ENCODE results near the gene RHBDF2.
A peak's percentile ranks its signal among the peaks of the same experiment; 100 is the strongest.

Gene RHBDF2

DNA sequence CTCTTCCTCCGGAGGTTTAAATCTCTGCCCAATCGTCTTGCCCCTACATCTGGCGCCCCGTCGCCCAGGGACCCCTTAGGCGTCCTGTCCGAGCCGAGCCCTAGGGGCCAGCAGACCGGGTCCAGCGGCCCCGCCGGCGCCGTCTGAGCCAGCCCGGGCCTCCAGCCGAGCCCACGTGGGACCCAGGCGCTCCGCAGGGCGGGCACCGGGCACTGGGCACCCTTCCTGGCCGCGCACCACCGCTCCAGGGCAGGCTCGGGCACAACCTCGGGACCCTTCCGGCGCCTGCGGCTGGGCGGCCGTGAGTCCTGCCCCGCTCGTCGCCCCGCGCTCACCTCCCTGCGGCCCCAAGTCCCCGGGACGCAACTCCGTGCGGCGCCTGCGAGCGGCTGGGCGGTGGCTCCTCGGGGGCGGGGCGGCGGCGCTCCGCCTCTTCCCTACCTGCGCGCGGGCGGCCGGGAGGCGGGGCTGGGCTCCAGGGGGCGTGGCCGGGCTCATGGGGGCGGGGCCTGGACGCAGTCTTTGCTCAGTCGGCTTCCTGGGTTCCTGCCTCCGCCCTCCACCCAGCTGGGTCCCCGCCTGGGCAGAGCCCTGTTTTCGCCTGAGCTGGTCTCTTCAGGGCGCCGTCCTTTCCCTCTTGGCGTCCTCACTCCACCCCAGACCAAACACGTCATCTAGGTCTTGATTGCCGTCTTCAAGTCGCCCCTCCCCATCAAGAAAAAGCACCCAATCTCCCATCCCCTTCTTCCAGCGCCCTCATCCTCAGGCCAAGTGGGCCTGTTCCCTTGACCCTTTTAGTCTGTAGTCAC is at the start of gene RHBDF2:
Gene RHBDF2 (minus strand): TSS at position 406 of the 809 bp plus-strand sequence. CDS start 19,899 bp downstream, outside the sequence.
- peak; percentile 96 for DNase-seq

DNA sequence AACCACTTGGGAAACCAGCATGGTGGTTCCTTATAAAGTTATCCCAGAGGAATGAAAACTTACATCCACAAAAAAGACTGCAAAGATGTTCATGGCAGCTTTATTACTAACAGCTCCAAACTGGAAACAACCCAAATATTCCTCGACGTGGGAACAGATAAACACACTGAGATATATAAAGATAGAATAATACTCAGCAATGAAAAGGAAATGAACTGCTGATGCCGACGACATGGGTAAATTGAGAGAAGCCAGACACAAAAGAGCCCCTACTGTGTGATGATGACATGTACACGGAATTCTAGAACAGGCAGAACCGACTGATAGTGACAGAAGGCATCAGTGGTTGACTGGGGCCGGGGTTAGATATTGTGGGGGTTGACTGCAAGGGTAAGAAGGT is 48.3 kb upstream of the RHBDF2 start:
- no peak for DNase-seq

DNA sequence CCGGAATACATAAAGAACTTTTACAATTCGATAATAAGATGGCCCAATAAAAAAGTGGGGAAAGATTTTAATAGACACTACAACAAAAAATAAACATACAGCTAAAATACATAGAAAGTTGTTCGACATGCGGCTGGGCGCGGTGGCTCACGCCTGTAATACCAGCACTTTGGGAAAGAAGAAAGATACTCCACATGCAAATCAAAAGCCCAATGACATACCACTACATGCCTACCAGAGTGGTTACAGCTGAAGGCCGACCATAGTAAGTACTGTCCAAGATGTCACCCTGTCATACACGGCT is 47.9 kb upstream of the RHBDF2 start:
- no peak for DNase-seq

DNA sequence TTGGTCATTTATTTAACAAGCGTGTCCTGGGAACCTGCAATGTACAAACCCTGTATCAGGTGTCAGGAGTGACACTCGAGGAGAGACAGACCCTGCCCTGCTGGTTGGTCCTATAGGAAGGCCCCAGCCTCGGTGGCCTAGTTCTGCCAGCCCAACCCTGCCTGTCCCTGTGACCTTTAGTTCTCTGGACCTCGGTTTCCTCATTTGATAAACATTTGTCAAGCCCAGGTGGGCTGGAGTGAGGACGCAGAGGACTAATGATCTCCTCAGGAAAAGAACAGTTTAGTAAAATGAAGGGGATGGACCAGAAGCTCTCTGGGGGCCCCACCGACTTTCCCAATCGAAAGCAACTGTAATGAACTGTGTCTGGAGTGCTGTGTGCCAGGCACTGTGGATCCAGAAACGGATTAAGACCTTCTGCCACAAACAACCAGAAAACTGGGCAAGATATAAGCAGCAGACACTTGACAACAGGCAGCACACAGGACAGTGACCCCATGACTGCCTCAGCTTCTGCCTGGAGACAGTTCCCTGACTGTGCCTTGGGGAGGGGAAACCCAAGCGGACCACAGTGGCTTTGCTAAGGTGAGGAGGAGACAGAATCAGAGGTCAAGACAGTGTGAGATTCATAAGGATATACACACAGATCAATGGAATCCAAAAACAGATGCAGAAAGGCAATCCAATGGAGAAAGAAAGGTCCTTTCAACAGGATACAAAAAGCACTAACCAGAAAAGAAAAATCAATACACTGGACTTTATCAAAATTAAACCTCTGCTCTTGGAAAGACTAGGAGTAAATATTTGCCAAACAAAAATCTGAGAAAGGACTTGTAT is 47.4 kb upstream of the RHBDF2 start:
- no peak for DNase-seq

DNA sequence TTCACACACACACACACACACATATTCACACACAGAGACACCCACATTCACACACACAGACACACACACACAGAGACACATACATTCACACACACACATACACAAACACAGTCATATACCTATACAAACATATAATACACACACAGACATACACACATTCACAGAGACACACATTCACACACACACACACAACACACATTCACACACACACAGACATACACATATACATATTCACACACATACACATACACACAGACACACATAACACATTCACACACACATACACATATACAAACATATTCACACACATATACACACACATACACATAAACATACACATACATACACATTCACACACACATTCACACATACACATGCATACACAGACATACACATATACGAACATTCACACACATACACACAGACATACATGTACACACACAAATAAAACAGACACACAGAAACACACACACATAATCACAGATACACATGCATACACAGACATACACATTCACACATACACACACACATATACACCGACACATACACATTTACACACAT is 46.5 kb upstream of the RHBDF2 start:
- no peak for DNase-seq

GRCh38 chr17:76547183-76547641 is 46.0 kb upstream of the RHBDF2 start:
- DNase-seq = peak; percentile 79

- no peak for DNase-seq
Observed at GRCh38 chr17:76546556-76547182, 45.4 kb upstream of the RHBDF2 start.

- DNase-seq = no peak
Observed at GRCh38 chr17:76545918-76546555, 44.8 kb upstream of the RHBDF2 start.

DNA sequence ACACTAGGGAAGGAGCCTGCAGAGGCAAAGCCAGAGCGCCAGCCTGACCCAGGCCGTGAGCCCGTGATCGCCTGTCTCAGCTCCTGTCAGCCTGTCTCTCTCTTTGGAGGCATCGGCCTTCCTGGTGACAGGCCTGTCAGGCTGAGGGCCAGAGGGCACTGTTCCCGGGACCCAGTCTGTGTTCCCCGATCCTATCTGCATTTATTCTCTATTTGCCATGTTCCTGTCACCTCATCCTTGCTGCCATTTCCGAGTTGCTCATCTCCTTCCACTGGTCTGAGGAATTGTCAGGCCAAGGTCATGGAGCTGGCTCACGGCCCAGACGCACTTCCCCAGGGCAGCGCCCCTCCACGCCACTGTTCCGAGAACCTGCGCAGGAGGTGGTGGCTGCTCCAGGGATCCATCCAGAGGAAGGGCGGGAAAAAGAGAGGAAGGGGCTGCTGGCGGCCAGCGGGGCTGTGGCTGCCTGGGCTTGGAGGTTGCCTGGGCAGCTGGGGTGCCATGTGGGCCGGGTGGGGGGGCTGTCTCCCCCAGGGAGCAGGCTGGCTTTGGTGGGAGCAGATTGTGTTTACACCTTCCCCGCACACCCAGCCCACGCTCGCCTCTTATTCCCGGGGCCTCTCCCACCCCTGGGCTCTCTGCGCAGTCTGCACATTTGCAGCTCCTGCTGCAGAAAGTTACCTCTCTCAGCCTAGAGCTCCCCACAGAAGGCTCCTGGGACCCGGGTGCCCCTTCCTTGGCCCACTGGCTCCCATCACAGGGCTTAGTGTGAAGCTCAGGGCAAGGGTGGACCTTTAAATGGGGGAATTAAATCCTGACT is 43.5 kb upstream of the RHBDF2 start:
- DNase-seq = no peak

- DNase-seq = no peak
Observed at GRCh38 chr17:76543826-76544545, 42.8 kb upstream of the RHBDF2 start.

- DNase-seq = no peak
Observed at GRCh38 chr17:76543482-76543825, 42.2 kb upstream of the RHBDF2 start.

- DNase-seq = no peak
Observed at GRCh38 chr17:76542984-76543383, 41.8 kb upstream of the RHBDF2 start.

DNA sequence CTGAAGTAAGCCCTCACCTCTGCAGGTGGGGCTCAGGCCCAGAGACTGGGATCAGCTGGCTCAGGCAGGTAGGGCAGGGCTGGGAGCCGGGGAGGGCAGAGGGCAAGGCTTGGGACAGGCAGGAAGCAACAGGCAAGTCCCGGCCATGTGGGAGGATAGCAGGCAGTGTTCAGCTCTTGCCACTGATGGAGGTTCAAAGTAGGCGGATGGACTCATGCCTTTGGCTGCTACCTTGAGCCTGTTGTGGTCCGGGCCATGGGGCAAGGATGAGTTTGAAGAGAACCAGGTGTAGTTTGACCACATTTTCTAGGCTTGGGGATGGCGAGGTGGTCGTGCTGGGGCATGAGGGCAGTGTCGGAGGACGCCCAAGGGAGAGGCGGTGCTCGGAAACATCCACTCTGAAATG is 41.3 kb upstream of the RHBDF2 start:
- DNase-seq = no peak

DNA sequence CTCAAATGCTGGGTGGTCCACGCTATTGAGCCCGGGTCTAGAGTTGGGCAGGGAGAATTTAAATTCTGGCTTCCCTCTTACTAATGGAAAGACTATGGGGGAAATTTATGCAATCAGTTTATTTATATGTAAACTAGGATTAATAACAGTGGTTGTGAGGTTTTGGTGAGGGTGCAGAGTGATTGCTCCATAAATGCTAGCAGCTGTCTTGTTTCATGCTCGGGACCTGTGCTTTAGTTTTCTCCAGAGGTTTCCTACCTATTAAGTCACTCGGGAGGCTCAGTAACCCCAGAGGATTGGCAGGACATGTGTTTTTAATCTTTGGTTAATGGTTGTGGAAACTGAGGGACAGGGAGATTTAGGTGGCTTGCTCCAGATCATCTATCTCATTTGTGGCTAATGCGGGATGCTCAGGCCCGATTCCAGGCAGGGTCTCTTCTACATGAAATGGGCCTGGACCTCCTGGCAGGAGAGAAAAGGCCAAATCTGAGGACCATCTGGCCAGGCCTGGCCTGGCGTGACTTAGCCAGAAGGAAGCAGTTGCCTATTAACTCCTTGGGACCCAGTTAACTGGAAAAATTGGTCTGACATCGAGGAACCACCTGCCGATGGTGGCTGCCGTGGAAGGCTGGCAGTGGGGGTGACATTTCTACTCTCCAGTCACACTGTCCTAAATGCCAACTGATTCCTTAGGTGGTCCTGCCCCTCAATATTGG is 40.7 kb upstream of the RHBDF2 start:
- no peak for DNase-seq

DNA sequence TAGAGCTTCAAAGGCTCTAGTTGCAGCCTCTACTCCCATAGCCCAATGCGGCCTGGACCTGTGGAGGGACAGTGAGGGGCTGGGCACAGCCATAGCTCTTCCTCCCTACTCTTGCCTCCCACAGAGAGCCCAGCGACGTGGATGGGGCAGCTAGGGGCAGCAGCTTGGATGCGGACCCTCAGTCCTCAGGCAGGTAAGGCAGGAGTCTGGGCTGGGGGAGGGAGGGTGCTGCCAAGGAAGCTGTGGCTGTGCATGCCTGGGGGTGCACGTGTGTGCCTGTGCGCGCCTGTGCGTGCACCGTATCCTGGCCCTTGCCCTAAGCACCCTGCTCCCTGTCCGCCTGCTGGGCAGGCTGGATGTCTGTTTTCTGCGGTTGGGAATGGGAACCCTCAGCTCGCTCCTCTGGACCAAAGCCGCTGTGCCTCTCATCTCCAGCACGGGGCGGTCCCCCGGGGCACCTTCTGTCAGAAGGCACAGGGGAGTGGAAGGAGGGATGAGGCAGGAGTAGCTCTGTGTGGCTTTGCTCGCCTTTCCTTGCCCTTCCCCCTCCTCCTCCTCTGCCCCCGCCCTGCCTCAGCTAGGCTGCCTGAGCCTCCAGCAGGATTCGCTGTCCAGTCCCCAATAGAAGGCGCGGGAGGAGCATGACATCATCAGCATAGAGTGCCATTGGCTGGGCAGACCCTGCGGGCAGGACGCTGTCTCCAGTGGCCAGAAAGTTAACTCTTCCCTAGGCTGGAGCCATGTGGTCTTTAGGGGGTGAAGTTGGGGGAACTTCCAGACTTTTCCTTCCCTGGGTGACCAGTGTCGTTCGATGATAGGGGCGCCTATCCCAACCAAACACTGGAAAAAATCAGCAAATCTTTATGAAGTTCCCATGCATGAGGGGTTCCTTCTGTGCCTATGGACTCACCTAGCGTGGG is 39.4 kb upstream of the RHBDF2 start:
- DNase-seq = peak; percentile 39

GRCh38 chr17:76539631-76540271 is 38.5 kb upstream of the RHBDF2 start, which contains the start of gene PRCD:
Gene PRCD (plus strand): TSS chr17:76540044. CDS start chr17:76540142, 98 bp downstream.
- DNase-seq = no peak

DNA sequence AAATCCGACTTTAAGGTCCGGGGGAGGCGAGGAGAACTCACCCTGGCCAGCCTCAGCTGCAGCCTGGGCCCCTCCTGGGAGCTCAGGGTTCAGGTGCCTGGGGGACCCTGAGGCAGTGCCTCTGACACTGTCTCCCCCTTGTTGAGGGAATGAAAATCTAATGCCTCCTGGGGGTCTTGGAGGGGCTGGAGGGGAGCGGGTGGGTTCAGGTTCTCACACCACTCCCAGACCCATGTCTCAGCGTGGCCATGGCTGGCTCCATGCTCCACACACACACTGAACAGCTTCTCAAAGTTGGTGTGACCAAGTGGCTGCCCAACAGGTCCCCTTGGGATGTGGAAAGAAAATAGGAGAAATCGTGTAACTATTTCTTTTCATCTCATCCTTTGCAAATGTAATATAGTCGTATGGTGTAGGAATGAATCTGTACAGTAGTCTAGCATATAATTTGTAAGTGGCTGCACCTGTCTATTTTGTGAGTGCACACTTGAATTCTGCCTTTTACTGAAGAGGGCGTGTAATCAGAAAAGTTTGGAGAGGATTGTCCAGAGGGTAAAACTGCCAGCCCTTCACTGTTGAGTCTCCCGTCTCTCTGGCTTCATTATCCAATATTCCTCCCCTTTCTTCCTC is 37.8 kb upstream of the RHBDF2 start:
- DNase-seq = no peak

DNA sequence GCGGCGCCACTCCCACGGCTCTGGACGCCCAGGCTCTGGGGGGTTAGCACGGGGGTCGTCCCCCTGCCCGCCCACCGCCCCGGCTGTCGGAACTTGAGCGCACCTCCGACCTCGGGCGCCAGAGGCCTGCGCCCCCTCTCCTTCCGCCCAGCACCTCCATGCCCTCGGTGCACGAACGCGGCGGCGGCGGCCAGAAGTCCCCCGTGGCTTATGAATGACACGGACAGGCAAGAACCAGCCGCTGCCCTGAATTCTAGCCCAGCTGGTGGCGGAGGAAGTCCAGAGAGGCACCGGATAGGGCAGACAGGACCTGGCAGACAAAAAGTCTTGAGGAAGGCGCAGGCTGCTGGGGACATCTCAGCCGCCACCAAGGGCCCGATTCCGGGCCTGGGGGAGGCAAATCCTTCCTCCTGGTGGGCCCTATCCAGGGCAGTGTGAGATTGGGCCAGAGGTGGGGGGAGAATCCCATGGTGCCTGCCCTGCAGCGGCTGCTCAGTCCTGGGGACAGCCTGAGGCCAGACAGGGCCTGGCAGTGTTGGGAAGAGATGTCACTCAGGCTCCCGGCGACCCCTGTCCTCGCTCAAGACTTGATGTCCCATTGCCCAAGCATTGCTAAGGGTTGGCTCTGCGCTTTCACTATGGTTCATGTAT is 37.2 kb upstream of the RHBDF2 start:
- no peak for DNase-seq
